HG02943 (cell line): ENCODE measurements around the gene HIRA.
"Not testable (repeated sequence)": the region's sequence is repeated elsewhere in the genome, so short reads cannot be mapped to it uniquely, and the experiment has no call there.

ENCODE experiments used
- ATAC-seq: cut with Tn5 transposase; IDR thresholded peaks from one replicate; pipeline ENCODE4 v1.9.1; 2021; ENCODE audit warnings: mild to moderate bottlenecking, low read depth, moderate library complexity; ENCODE audit not compliant: unreplicated experiment

The HIRA gene

DNA sequence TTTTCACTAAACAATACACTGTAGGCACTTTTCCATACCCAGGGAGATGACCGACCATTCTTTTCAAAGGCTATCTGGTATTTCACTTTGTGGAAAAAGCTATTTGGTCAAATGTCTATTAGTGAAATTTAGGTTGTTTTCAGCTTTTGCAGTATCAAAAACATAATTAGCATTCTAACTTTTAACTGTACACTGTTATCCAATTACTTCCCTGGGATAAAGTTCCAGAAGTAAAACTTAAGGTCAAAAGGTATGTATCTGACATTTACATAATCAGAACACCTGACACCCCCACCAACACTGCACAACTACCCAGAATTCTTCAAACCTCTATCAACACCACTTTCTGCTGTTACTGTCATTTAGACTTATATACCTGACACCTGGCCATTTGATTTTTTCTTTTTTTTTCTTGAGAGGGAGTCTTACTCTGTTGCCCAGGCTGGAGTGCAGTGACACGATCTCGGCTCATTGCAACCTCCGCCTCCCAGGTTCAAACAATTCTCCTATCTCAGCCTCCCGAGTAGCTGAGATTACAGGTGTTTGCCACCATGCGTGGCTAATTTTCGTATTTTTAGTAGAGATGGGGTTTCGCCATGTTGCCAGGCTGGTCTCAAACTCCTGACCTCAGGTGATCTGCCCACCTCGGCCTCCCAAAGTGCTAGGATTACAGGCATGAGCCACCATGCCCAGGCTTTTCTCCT, 13.9 kb upstream of the HIRA start:
- not testable (repeated sequence) for ATAC-seq

DNA sequence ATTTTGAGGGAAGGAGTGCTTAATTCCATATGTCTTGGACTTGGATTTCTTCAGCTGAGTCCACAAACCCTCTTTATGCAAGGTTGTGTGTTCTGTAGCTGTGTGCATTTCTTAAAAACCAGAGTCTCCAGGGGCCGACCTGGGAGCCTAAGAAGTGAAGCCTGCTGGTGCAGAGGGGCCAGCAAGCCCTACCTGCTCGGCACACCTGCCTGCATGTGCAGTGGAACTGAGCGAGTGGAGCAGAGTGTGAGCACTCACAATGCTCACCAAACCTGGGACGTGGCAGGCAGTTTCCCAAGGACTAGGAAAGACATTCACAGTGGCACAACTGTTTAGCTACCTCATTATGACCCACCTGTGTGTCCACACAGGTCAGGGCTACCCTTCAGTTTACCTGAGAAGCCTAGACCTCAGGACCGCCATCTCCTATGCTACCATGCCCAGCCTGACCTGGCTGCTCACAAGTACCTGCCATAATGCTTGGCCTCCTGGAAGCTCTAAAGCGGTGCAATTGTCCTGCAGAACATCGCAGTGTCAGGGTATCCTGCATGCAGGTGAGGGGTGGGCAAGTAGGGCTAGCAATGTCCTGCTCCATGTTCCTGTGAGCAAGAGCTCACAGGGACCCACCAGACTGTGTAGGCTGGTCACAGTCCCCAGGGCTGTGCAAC, 12.1 kb upstream of the HIRA start:
- no peak for ATAC-seq

DNA sequence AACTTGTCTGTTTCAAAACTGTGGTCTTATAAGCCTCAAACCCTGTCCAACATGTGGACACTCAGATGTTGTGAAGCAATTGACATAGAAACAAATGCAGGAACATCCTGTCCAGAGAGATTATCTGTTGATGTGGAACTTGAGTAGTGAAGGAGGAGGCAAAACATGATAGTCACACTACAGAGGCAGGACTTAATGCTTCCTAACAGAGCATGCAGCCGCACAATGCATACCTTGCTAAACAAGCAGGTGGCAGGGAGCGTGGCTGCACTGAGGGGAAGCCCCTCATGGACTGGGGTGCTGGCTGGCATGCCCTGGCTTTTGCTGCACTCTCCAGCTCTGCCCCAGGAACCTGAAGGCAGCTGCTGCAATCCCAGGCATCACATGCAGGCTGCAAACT, 10.6 kb upstream of the HIRA start:
- ATAC-seq = no peak

DNA sequence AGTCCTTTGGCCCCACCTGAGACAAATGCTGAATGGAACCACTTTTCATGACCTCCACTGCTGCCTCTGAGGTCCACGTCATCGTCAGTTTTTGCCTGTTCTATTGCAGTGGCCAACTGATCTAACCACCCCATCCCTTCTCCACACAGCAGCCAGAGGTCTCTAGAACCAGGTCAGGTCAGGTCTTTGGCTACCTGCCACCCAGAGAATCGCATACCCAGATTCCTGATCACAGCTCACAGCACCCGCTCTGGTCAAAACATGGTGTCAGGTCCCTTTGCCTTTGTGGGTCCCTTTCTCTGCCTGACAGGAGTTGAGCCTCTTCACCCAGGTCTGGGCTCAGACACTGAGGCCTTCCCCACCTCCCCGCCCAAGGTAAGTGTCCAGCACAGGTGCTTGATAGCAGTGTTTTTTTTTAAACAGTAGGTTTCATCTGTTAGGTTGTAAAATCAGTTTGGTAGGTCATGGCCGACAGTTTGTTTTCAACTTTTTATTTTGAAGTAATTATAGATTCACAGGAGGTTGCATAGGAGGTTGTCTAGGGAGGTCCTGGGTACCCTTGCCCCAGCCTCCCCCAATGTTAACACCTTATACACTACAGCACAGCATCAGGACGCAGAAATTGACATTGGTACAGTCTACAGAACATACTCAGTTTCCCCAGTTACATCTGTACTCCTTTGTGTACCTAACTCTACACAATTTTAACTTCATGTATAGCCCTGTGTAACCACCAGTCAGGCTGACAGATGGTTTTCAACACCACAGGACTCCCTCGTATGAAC, 9.1 kb upstream of the HIRA start:
- no peak for ATAC-seq

DNA sequence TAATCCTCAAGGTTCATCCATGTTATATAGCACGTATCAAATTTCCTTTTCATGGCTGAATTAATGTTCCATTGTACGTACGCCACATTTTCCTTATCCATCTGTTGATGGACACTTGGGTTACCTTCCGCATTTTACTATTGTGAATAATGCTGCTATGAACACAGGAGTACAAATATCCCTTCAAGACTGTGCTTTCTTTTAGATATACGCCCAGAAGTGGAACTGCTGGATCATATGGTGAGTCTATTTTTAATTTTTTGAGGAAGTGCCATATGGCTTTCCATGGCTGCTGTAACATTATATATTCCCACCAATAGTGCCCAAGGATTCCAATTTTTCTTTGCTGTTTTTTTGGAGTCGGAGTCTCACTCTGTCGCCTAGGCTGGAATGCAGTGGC, 6.8 kb upstream of the HIRA start:
- no peak for ATAC-seq

DNA sequence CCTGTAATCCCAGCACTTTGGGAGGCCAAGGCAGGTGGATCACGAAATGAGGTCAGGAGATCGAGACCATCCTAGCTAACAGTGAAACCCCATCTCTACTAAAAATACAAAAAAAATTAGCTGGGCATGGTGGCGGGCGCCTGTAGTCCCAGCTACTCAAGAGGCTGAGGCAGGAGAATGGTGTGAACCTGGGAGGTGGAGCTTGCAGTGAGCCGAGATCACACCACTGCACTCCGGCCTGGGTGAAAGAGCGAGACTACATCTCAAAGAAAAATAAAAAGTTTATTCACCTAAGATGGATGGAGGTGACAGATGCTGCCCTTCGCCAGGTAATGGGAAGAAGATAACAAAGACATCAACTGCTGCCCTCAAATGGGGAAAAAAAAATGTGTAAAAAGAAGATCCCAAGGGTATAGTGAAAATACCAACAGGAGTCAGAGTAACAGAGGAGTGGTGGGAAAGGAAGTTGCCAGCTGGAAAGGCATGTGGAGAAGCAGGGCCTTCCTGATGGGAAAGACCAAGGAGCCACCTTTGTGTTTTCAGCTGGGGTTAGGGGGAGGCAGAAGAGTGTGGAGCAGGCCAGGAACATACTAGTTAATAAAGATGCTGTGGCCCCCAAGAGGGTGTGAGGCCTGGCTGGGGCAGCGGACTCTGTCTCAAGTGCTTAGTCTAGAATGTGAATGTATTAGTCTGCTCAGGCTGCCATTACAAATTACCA, 5.1 kb upstream of the HIRA start:
- ATAC-seq = not testable (repeated sequence)

DNA sequence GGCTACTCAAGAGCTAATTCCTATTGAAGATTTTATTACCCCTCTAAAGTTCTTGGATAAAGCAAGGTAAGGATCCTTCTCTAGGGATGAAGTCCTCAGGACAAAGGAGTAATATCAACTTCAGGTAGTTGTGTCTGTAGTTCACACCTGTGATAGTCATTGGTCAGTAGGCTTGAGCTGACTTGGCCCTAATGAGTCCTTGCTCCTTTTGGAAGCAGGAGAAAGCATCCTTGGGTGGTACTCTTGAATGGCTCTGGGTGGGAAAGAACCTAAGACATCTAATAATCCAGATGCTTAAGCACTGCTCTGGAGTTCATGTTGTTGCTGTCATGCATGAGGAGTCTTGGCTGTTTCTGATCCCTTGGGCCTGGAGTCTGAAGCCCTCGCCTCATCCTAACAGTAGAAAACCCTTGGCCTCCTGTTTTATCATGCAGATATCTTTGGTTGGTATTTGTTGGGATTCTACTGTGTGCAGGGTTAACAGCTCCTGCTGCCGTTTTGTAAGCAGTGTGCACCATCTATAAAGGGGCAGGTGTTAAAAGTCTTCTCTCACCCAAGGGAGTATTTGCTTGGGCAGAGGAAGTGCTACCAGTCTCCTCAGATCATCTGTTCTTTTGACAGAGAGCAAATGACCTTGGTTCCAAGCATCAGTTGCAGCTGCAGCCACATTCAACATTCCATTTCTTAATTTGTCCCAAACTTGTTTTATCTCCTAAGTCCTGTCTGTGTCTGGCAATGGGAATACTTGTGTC, 3.5 kb upstream of the HIRA start:
- ATAC-seq = no peak

DNA sequence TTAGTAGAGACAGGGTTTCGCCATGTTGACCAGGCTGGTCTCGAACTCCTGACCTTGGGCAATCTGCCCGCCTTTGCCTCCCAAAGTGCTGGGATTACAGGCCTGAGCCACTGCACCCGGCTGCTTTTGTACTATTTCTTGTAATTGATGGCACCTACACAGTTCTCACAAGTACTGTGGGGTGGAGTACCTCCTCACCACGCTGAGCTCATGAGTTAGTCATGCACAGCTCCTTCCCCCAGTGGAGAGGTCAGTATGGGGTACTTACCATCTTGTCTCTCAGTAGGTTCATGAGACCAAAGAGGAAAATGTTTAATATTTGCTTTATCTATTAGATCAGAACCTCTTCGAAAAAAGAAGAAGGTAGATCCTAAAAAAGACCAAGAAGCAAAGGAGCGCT, 2.9 kb upstream of the HIRA start:
- no peak for ATAC-seq

DNA sequence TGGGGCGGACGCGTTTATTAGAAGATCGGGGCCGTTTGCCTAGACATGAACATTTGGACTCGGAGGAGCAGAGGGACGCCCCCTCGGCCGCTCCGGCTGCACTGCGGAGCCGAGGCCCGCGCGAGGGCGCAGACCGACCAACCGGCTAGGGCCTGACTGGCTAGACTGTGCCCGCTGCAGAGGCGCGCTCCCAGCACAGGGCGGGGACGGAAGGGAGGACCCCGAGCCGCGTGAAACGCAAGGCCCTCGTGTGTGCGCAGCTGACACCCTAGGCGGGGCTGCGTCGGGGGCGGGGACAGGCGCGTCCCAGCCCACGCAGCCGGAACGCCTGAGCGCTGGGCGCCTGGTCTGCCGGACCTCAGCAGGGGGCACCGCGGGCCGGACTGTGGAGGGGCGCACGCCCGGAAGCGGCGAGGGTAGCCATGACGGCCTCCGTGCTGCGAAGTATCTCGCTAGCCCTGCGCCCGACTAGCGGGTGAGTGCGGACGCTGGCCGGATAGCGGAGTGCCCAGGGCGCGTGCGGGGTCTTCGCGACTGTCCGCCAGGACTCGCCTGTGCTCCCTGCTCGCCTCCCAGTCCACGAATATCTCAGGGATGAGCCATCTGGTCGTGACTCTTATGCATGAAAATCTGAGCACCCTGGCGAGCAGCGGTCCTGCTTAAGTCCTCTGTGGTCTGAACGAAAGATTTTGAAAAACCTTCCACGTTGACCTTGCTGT, 759 bp upstream of the HIRA start, which contains the start of gene MRPL40:
MRPL40 (plus strand) TSS at position 413 of the 719 bp plus-strand sequence; CDS start at position 423, 10 bp downstream.
- ATAC-seq = peak; percentile 74

DNA sequence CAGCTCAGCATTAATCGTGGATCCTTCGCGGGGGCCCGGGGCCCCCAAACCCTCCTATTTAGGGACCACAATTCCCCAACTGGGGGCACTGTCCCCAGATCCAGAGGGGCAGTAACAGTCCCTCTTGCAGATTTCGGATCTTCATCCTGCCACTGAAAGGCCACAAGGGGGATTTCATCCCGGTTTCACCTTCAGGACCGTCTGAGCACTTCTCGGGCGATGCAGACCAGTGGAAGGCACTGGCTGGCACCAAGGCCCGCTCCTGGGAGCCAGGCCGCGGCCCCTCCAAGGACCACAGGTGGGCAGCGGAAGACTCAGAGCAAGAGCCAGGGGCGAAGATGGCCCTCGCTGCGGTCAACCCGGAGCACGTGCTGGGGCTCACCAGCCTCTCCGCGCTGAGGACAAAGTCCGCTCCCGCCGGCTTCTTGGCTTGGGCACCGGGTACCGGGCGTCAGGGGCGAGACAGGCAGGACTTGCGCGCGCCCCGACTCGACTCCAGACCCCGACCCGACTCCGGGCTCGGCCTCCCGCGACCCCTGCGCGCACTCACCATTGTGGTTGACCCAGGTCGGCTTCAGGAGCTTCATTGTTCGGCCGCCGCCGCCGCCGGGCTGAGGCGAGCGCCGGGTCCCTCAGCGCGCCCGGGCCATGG, 517 bp downstream of the HIRA start:
- no peak for ATAC-seq

DNA sequence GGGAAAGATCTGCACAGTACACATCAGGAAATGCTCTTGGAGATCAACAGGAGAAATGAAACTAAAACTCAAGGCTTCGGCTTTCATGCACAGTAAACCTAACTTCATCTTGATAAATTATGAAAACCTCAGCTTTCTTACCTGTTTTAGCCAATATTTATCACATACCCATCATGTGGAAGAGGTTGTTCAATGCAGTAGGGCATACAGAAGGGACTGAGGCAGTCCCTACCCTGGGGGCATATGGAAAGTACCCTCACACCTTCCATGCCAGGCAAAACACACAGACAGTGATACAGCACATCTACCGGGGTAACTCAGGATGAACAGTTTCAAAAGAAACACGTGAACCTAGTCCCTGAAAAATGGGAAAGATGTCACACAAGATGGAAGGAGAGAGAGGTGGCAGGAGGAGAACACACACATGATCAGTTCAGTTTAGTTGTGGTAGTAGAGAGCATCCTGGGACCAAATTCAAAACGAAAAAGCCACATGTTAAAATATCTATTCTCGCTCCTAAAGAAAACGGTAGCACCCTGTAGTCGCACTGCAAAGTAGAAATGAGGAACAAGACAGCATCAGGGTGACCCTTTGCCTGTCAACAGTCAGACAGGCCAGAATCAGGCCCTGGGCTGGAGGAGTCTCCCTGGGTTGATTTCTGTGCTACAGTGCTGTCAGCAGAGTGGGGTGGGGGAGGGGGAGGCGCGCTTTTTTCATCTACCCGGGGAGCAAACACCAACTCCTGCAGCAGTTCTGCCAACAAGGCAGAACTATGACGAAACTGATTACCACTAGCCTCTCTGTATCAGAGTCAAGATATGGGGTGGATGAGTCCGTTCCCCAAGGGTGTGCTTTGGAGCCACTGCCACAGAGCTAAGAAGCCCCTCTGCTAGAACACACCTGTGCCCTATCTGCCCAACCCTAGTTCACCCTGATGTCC, 1.3 kb downstream of the HIRA start:
- no peak for ATAC-seq

DNA sequence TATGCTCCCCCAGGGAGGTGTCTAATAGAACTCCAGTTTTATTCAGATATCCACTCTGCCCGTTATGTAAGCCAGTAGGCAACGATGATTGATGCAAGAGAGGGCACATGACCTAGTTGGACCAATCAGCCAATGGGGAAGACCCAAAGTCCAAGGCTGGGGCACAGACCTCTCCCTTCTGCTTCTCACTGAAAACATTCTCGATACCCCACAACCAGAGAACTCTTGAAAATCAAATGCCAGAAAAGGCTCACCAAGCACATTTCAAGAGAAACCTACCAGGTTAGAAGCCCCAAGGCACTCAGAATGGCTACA, 7.4 kb downstream of the HIRA start:
- no peak for ATAC-seq

DNA sequence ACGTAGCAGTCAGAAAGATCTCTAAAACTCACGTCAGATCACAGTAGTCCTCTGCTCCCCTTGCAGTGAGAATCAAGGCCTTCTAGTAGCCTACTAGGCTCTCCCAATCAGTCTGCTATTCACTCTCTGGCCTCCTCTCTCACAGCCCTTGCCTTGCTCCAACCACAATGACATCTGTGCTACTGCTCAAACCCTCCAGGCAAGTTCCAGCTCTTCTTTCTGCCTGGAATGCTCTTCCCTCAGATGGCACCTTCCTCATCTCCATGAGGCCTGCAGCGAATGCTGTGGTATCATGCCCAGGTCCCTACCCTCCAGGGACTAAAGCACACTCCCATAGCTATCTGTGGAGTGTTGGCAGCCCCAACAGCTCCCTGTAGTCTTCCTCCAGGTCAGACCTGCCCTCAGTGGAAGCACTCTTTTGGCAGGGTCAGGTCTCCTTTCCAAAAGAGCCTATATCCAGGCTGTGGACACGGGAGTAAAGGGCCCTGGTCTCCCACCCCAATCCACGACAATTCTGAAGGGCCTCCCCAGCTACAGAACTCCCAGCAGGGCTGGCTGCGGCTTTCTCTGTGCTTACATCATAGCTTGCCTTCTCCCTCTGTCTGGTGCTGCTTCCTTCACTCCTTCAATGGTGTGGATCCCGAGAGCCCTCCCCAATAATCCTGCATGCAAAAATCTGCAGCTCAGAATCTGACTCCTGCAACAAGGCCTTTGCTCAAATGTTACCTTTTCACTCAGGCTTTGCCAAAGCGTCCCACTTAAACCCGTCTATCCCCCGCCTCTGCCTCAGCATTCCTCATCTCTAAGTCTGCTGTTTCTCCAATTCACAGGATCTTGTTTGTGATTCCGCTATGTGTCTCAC, 8.9 kb downstream of the HIRA start:
- no peak for ATAC-seq

DNA sequence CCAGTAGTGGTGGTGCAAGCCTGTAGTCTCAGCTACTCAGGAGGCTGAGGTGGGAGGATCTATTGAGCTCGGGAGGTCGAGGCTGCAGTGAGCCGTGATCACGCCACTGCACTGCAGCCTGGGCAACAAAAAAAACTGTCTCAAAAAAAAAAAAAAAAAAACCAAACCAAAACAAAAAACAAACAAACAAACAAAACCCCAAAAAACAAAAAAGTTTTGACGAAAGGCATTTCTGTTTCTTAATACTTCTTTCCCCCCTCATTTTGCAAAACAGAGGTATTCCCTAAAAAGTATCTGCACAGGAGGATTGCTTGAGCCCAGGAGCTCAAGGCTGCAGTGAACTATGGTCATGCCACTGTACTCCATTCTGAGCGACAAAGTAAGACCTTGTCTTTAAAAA, 11.2 kb downstream of the HIRA start:
- no peak for ATAC-seq

DNA sequence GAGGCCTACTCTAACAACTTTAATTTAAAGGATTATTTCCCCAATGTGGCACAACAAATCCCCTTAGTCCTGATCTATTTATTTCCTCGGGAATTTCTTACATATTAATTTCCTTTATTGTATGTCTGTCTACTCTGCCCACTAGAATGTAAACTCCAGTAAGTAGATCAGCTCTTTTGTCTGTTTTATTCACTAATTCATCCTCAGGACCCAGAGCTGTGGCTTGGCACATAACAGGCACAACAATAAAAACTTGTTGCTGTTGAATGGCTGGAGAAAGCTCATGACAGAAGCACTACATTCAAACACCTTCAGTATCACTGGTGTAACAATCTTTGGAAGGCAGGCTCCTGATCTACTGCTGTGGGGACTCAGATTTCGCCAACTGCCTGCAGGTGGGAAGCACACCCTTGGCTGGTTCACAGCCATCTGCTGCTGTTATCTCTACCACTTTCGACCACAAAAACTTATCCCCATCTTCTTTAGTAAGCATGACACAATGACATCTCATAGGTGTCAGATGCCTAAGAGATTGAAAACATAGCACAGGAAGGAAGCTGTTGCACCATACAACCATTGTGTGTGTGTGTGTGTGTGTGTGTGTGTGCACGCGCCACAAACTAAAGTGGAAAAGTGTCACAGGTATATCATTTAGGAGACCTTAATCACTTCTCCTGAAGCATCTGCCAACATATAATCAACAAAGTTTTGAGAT, 11.9 kb downstream of the HIRA start:
- ATAC-seq = no peak

DNA sequence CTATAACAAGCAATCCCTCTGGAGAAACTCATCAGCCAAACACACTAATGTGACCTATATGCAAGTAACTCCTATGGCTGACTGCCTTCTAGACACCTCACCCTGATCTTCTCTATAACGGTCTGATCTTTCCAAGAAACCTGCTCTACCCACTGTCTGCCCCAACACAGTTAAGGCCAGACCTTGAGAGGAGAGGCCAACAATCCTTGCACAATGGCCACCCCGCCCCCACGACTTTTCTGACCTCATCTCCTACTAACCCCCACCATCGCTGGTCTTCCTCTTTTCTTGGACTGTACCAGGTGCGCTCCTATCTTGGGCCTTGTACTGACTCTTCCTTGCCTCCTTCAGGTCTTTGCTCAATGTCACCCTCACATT, 12.5 kb downstream of the HIRA start:
- ATAC-seq = no peak

DNA sequence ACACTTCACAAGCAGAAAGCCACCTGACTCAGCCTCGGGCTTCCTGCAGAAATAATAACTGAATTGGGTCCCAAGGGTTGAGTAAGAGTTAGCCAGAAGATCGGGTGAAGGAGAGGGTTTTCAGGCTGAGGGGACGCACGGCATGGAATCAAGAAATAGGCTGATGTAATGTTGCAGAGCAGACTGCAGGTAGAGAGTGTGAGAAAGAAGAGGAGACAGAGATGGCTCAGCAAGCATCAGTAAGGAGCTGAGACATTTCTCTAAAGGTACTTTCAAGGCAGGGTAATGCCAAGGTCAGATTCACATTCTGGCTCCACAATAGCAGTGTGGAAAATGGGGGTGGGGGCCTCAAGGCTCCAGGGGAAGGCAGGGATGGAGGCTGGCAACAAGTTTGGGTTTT, 18.6 kb downstream of the HIRA start:
- no peak for ATAC-seq
